ENCODE results near the gene SH3RF3. TPM values are rescaled to one million over a fixed set of nuclear protein-coding genes. Genes with fewer than 3 reads are reported as not detected.

SH3RF3 gene
- total RNA-seq, 1 experiment from 2014 or later, result 1.0 TPM

DNA sequence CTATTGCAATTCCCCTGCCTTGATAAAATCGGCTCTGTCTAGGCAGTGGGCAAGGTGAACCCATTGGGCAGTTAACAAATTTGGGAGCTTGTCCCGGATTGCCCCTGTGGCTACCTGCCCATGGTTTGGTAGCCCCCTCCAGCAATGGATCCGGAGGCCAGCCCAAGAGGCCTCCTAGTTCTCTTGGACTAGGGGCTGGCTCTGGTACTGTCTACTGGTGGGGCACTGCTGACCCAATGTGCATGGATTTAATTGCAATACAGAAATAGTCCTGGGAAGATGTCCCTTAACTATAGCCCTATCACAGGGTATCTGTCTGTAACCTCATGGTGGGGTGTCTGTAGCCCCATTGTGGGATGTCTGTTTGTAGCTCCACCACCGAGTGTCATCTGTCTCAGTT lies 37.5 kb upstream of the SH3RF3 start:
- H3K36me3 Mint-ChIP-seq, result peaks cover 24% of the 10 kb centered on the region
- ChIA-PET CTCF (no interaction called here), POLR2A (no interaction called here)
- H3K4me3 Mint-ChIP-seq, result no peak overlapping the region
- DNase-seq (ENCODE audit: low spot score) (no peak), ATAC-seq (no peak)
- H3K9me3 Mint-ChIP-seq, result peaks cover 43% of the 10 kb centered on the region
- H3K4me1 Mint-ChIP-seq, result no peaks in the 10 kb centered on the region
- H3K27ac Mint-ChIP-seq, result no peak overlapping the region
- peaks cover 18% of the 10 kb centered on the region for H3K27me3 Mint-ChIP-seq (ENCODE audit: low read depth)
- TF ChIP-seq, protein P1, sequence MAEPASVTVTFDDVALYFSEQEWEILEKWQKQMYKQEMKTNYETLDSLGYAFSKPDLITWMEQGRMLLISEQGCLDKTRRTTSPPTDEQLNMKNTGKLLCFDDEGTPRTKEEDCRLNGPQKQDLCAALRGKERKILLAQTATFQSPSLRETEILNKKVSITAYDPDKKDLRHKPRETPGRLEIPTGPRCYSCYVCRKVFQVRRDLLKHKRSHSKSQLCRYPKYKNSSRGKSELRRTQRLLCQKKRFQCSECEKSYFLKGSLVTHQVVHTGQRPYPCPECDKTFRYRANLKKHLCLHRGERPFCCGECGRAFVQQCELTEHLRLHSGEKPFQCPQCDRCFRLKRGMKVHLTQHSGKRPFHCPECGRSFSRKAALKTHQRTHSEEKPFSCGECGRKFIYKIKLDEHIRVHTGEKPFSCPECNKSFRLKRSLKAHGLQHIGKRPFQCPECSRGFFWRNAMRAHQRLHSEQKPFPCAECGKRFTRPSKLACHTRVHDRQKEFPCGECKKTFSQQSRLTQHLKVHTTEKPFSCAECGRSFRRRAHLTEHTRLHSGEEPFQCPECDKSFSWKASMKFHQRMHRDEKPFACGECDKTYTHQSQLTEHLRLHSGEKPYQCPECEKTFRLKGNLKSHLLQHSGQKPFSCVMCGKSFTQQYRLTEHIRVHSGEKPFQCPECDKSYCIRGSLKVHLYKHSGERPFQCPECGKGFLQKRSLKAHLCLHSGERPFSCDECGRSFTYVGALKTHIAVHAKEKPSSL (CRISPR knock-in tag; conservative IDR thresholded peaks at IDR 0.05), result no peak

DNA sequence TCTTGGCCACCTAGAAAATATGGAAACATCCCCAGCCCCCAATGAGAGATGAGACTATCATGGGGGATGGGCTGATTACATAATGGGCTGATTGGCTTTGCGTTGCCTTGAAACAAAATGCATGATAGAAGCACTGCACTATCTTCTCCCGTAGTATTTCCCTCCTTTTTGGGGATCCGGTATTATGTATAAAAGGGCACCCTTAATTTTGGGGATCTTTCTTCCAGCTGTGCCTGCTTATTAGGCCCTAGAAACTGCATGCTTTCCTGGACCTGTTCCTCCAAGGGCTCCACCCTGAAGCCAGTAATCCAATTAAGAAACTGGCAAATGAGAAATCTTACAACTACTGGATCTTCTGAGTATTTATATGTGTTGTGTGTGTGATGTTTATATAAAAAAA lies 34.9 kb upstream of the SH3RF3 start:
- H3K36me3 Mint-ChIP-seq, result peaks cover 27% of the 10 kb centered on the region
- no peak overlapping the region for H3K4me3 Mint-ChIP-seq
- DNase-seq (ENCODE audit: low spot score) (no peak), ATAC-seq (no peak)
- no peaks in the 10 kb centered on the region for H3K4me1 Mint-ChIP-seq
- no peak for TF ChIP-seq FOXJ3 (CRISPR knock-in tag; IDR thresholded peaks at IDR 0.05; ENCODE audit: borderline replicate concordance)
- TF ChIP-seq, protein P2, sequence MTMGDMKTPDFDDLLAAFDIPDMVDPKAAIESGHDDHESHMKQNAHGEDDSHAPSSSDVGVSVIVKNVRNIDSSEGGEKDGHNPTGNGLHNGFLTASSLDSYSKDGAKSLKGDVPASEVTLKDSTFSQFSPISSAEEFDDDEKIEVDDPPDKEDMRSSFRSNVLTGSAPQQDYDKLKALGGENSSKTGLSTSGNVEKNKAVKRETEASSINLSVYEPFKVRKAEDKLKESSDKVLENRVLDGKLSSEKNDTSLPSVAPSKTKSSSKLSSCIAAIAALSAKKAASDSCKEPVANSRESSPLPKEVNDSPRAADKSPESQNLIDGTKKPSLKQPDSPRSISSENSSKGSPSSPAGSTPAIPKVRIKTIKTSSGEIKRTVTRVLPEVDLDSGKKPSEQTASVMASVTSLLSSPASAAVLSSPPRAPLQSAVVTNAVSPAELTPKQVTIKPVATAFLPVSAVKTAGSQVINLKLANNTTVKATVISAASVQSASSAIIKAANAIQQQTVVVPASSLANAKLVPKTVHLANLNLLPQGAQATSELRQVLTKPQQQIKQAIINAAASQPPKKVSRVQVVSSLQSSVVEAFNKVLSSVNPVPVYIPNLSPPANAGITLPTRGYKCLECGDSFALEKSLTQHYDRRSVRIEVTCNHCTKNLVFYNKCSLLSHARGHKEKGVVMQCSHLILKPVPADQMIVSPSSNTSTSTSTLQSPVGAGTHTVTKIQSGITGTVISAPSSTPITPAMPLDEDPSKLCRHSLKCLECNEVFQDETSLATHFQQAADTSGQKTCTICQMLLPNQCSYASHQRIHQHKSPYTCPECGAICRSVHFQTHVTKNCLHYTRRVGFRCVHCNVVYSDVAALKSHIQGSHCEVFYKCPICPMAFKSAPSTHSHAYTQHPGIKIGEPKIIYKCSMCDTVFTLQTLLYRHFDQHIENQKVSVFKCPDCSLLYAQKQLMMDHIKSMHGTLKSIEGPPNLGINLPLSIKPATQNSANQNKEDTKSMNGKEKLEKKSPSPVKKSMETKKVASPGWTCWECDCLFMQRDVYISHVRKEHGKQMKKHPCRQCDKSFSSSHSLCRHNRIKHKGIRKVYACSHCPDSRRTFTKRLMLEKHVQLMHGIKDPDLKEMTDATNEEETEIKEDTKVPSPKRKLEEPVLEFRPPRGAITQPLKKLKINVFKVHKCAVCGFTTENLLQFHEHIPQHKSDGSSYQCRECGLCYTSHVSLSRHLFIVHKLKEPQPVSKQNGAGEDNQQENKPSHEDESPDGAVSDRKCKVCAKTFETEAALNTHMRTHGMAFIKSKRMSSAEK (CRISPR knock-in tag; IDR thresholded peaks at IDR 0.05; ENCODE audit: borderline replicate concordance), result no peak
- no peak for TF ChIP-seq ZNF232 (CRISPR knock-in tag; IDR thresholded peaks at IDR 0.05)
- no peak for TF ChIP-seq ZNF138 (CRISPR knock-in tag; conservative IDR thresholded peaks at IDR 0.05)
- no peak for TF ChIP-seq ZNF671 (CRISPR knock-in tag; IDR thresholded peaks at IDR 0.05)
- TF ChIP-seq ZBTB21 (CRISPR knock-in tag; IDR thresholded peaks at IDR 0.05; ENCODE audit: borderline replicate concordance), result no peak
- TF ChIP-seq, protein P3, sequence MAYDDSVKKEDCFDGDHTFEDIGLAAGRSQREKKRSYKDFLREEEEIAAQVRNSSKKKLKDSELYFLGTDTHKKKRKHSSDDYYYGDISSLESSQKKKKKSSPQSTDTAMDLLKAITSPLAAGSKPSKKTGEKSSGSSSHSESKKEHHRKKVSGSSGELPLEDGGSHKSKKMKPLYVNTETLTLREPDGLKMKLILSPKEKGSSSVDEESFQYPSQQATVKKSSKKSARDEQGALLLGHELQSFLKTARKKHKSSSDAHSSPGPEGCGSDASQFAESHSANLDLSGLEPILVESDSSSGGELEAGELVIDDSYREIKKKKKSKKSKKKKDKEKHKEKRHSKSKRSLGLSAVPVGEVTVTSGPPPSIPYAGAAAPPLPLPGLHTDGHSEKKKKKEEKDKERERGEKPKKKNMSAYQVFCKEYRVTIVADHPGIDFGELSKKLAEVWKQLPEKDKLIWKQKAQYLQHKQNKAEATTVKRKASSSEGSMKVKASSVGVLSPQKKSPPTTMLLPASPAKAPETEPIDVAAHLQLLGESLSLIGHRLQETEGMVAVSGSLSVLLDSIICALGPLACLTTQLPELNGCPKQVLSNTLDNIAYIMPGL (CRISPR knock-in tag; IDR thresholded peaks at IDR 0.05), result no peak
- TF ChIP-seq, protein P4, sequence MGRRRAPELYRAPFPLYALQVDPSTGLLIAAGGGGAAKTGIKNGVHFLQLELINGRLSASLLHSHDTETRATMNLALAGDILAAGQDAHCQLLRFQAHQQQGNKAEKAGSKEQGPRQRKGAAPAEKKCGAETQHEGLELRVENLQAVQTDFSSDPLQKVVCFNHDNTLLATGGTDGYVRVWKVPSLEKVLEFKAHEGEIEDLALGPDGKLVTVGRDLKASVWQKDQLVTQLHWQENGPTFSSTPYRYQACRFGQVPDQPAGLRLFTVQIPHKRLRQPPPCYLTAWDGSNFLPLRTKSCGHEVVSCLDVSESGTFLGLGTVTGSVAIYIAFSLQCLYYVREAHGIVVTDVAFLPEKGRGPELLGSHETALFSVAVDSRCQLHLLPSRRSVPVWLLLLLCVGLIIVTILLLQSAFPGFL (CRISPR knock-in tag; IDR thresholded peaks at IDR 0.05; ENCODE audit: borderline replicate concordance), result no peak
- no peak for TF ChIP-seq ETV6 (CRISPR knock-in tag; IDR thresholded peaks at IDR 0.05)
- no peak for TF ChIP-seq EMX1 (CRISPR knock-in tag; IDR thresholded peaks at IDR 0.05)
- no peak for TF ChIP-seq RORB (CRISPR knock-in tag; IDR thresholded peaks at IDR 0.05)
- TF ChIP-seq, protein P5, sequence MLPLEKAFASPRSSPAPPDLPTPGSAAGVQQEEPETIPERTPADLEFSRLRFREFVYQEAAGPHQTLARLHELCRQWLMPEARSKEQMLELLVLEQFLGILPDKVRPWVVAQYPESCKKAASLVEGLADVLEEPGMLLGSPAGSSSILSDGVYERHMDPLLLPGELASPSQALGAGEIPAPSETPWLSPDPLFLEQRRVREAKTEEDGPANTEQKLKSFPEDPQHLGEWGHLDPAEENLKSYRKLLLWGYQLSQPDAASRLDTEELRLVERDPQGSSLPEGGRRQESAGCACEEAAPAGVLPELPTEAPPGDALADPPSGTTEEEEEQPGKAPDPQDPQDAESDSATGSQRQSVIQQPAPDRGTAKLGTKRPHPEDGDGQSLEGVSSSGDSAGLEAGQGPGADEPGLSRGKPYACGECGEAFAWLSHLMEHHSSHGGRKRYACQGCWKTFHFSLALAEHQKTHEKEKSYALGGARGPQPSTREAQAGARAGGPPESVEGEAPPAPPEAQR (CRISPR knock-in tag; IDR thresholded peaks at IDR 0.05), result no peak
- no peak for TF ChIP-seq NR2C2 (CRISPR knock-in tag; IDR thresholded peaks at IDR 0.05)
- TF ChIP-seq SMAD4 (CRISPR knock-in tag; IDR thresholded peaks at IDR 0.05), result no peak
- TF ChIP-seq FOXP1 (CRISPR knock-in tag; IDR thresholded peaks at IDR 0.05; ENCODE audit: borderline replicate concordance), result no peak
- TF ChIP-seq SOX15 (CRISPR knock-in tag; IDR thresholded peaks at IDR 0.05), result no peak
- no peak overlapping the region for H3K27ac Mint-ChIP-seq
- CTCF ChIA-PET, result no interaction called here
- H3K27me3 Mint-ChIP-seq (ENCODE audit: low read depth), result peaks cover 44% of the 10 kb centered on the region
- peaks cover 40% of the 10 kb centered on the region for H3K9me3 Mint-ChIP-seq
- POLR2A ChIA-PET, result no interaction called here

All from WTC11 (cell line).